ENCODE results near the gene MGARP.
"Not testable (repeated sequence)": the region's sequence is repeated elsewhere in the genome, so short reads cannot be mapped to it uniquely, and the experiment has no call there.

The MGARP gene

GRCh38 chr4:139295206-139295941, 15.3 kb upstream of the MGARP start:
- DNase-seq, result peak; percentile 95

DNA sequence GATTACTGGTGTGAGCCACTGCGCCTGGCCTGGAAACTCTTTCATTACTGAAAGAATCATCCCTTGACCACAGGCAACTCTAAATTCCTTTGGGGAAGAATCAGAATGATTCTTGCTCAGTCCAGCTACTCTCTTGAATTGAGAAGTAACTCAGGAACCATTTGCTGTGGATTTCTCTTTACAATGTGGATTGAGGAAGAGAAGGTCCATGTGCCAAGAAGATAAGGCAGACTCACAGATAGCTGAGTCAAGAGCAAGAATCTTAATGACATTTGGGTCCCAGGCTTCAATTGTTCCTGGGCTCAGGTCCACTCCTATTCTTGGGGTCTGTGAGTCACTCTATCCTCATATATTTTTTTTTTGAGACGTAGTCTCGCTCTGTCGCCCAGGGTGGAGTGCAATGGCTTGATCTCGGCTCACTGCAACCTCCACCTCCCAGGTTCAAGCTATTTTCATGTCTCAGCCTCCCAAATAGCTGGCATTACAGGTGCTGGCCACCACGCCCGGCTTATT, 6.2 kb upstream of the MGARP start:
- no peak for DNase-seq

- DNase-seq, result no peak
Observed at GRCh38 chr4:139282721-139283075, 2.7 kb upstream of the MGARP start.

GRCh38 chr4:139282065-139282720, 2.2 kb upstream of the MGARP start:
- no peak for DNase-seq

GRCh38 chr4:139278912-139279759, 889 bp downstream of the MGARP start:
- no peak for DNase-seq

DNA sequence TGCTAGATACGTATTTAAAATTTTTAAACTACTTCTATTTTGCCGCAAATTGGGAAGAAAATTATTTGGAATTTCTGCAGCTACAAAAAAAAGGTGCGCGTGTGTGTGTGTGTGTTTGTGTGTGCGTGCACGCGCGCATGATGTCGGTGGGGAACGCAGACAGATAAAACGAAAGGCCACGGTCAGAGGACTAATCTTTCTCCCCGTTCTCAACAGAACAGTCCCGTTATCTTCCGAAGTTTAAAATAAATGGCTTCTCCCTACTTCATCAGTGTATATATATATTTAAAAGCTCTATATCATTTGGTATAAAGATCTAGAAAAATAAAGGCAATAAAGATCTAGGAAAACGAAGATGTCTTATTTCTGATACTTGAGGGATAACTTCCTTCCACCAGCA, 1.5 kb downstream of the MGARP start:
- no peak for DNase-seq

- no peak for DNase-seq
Observed at GRCh38 chr4:139275281-139275735, 4.7 kb downstream of the MGARP start.

GRCh38 chr4:139274790-139275189, 5.2 kb downstream of the MGARP start:
- DNase-seq, result no peak

GRCh38 chr4:139273835-139274234, 6.2 kb downstream of the MGARP start:
- no peak for DNase-seq

DNA sequence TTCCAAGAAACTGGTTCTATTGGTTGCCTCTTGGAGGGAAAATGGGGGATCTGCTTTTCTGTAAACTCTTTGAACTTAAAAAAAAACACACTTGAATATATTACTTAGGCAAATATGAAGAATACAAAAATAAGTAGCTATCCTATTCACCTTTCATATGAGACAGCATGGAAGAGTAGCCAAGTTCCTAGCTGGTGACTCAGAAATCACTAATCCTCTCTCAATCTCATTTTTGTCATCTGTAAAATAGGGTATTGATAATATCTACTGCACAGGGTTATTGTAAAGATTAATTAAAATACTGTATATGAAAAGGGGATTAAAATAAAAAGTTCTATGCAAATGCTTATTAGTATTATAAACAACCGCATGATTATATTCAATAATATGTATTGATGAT, 12.7 kb downstream of the MGARP start:
- no peak for DNase-seq

GRCh38 chr4:139266583-139267257, 13.3 kb downstream of the MGARP start:
- DNase-seq, result peak; percentile 33

- no peak for DNase-seq
Observed at GRCh38 chr4:139266208-139266582, 13.8 kb downstream of the MGARP start.

GRCh38 chr4:139265654-139266053, 14.4 kb downstream of the MGARP start:
- DNase-seq, result no peak

DNA sequence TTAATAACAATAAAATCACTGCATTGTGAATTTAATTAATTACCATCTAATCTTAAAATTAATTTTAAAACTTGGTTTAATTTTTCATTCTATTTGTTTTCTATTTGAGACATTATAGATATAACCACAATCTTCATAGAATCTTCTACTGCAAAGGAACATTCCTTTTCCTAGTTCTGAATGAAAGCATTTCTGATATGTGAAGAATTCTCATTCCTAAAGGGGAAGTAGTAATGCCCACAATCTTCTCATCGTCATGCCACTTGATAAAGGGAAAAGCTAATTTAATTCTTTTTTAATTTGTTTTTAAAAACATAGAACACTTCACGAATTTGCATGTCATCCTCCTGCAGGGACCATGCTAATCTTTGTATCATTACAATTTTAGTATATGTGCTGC, 23.7 kb downstream of the MGARP start:
- DNase-seq, result no peak

DNA sequence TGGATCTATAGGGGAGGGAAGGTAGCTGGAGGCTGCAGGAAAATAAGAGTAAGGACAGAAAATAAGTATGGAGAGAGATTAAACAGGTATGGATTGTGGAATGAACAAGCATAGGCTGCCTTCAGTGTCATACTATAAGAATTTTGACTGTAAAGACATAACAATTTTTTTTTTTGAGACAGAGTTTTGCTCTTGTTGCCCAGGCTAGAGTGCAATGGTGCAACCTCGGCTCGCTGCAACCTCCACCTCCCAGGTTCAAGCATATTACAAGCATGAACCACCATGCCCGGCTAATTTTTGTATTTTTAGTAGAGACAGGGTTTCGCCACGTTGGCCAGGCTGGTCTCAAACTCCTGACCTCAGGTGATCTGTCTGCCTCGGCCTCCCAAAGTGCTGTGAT, 24.4 kb downstream of the MGARP start:
- not testable (repeated sequence) for DNase-seq

DNA sequence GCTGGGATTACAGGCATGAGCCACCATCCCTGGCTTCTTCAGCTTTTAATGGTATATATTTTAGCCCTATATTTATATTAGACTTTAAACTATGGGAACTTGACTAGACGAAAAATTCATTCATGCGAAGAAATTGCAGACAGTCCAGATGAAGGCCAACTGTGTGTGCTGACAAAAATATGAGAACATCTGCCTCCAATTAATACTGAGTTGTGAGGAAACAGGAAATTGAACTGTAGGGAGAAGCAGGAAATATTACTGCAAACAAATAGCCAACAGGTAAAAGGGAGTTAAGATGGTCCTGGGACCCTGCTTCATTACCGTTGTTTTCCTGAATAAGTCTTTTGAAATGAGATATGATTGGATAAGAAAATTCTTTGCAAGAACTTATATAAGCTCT, 26.3 kb downstream of the MGARP start:
- DNase-seq, result no peak

GRCh38 chr4:139253046-139253445, 27.0 kb downstream of the MGARP start:
- DNase-seq, result no peak

- no peak for DNase-seq
Observed at GRCh38 chr4:139247700-139248238, 32.3 kb downstream of the MGARP start.

DNA sequence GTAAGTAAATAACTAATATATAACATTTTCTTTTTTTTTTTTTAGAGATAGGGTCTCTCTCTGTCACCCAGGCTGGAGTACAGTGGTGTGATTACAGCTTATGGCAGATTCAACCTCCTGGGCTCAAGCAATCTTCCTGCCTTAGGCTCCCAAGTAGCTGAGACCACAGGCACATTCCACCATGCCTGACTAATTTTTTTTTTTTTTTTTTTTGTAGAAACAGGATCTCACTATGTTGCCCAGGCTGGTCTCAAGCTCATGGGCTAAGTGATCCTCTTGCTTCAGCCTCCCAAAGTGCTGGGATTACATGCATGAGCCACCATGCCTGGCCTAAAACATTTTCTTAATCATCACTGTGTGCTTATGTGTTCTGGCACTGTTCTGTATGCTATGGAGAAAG, 32.8 kb downstream of the MGARP start:
- no peak for DNase-seq

- no peak for DNase-seq
Observed at GRCh38 chr4:139246166-139246565, 33.9 kb downstream of the MGARP start.

DNA sequence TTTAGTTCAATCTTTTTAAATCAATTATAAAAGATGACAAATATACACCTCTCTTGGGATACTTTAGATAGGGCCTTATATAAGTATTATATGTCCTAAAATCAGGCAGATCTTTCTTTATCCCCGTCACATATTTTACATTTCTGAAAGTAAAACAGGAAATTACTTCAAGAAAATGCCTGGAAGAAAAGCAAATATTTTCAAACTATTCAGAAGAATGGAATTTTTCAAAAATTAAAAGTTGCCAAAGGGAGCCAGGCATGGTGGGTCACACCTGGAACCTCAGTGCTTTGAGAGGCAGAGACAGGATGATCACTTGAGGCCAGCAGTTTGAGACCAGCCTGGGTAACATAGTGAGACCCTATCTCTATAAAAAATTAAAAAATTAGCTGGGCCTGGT, 34.4 kb downstream of the MGARP start:
- no peak for DNase-seq

DNA sequence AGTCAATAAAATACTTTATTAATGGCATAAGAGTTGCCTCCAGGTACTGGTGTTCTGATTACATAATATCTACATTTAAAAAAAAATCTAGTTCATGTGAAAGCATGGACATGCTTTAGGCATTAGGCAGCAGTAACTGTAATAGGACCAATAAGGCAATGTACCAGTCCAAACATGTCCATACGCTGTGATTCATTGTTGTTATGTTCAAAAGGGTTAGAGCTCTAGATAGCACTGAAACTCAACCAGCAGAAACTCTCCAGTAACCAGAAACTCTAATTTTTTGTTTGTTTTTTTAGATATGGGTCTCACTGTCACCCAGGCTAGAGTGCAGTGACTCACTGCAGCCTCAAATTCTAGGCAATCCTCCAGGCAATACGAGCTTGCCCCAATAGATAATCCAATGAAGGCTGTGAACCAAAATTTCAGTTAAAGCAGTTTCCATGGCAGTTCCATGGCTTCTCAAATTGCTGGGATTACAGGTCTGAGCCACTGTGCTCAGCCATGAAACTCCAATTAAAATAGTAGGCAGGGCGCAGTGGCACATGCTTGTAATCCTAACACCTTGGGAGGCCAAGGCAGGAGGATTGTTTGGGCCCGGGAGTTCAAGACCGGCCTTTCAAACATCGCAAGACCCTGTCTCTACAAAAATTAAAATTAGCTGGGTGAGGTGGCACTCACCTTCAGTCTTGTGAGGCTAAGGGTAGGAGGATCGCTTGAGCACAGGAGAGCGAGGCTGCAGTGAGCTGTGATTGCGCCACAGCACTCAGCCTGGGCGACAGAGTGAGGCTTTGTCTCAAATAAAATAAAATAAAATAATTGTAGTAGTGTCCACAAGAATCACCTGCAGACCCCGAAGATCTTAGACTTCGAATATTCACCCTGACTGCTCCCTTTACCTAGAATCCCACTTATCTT, 36.3 kb downstream of the MGARP start:
- no peak for DNase-seq
